GM13977 (cell line): Measurements from ENCODE around the gene MAP3K12.

ENCODE experiments used
- DNase-seq: peaks from one replicate; pipeline ENCODE4 v3.0.0; 2012; ENCODE audit warnings: low spot score
- in situ Hi-C: fragments of 300-500 bp; cut with MboI; formaldehyde crosslinking; loops from one replicate; pipeline ENCODE4 v1.12.0; 2022; ENCODE audit warnings: low sequenced_read_pairs, low pct_unique_long_range_greater_than_20kb, mixed read lengths, inconsistent platforms; ENCODE audit not compliant: unreplicated experiment
- TF ChIP-seq, protein P1 (sequence below): IDR thresholded peaks from 2 replicates; pipeline ENCODE4 v1.5.1; 2012; ENCODE audit warnings: mild to moderate bottlenecking, control low read depth; ENCODE audit not compliant: insufficient read depth; ENCODE audit errors: extremely low read depth, missing control alignments

The MAP3K12 gene

DNA sequence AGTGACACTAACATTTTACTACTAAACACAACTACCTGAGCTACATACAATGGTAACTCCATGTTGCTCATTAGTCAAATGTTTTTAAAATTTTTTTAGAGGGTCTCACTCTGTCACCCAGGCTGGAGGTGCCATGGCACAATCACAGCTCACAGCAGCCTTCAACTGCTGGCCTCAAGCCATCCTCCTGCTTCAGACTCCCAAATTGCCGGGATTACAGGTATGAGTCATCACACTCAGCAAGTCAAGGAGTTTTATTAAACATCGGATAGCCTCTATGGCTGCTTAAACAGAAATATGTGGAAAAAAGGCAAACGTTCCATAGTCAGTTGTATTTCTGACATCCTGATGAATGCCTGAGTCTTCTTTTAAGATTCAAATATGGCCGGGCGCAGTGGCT is 19.1 kb upstream of the MAP3K12 start:
- TF ChIP-seq, protein P1, sequence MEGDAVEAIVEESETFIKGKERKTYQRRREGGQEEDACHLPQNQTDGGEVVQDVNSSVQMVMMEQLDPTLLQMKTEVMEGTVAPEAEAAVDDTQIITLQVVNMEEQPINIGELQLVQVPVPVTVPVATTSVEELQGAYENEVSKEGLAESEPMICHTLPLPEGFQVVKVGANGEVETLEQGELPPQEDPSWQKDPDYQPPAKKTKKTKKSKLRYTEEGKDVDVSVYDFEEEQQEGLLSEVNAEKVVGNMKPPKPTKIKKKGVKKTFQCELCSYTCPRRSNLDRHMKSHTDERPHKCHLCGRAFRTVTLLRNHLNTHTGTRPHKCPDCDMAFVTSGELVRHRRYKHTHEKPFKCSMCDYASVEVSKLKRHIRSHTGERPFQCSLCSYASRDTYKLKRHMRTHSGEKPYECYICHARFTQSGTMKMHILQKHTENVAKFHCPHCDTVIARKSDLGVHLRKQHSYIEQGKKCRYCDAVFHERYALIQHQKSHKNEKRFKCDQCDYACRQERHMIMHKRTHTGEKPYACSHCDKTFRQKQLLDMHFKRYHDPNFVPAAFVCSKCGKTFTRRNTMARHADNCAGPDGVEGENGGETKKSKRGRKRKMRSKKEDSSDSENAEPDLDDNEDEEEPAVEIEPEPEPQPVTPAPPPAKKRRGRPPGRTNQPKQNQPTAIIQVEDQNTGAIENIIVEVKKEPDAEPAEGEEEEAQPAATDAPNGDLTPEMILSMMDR = no peak
- in situ Hi-C loops = no loop called here
- DNase-seq = no peak

GRCh38 chr12:53516758-53517455 is 17.6 kb upstream of the MAP3K12 start:
- in situ Hi-C loops = no loop called here
- DNase-seq = no peak
- TF ChIP-seq, protein P1 = no peak

DNA sequence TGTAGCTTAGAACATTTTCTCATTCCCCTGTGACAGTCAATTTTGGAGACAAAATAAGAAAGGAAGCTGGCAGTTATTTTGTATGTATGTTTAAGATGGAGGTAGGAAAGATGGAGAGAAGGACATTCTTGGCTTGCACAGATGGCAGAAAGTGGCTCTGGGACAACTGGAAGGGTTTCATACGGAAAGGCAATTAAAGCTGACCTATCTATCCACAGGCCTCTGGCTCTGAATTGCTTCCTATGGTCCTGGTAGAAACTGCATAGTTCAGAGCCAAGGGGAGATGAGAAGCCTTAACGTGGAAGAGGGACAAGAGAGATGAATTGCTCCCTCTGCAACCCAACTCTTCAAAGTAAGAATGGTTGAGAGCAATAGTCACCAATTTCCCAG is 16.0 kb upstream of the MAP3K12 start:
- TF ChIP-seq, protein P1 = no peak
- no peak for DNase-seq
- in situ Hi-C loops = no loop called here

- TF ChIP-seq, protein P1 = no peak
- in situ Hi-C loops = no loop called here
- DNase-seq = no peak
Observed at GRCh38 chr12:53514628-53515290, 15.5 kb upstream of the MAP3K12 start.

- TF ChIP-seq, protein P1 = no peak
- DNase-seq = no peak
- in situ Hi-C loops = no loop called here
Observed at GRCh38 chr12:53513712-53514410, 14.6 kb upstream of the MAP3K12 start.

- TF ChIP-seq, protein P1 = no peak
- no peak for DNase-seq
- in situ Hi-C loops = no loop called here
Observed at GRCh38 chr12:53510181-53510812, 11.0 kb upstream of the MAP3K12 start.
